K562 (cell line): Measurements from ENCODE around the gene MN1. TPM values are rescaled to one million over a fixed set of nuclear protein-coding genes. Genes with fewer than 3 reads are reported as not detected.
A peak's percentile ranks its signal among the peaks of the same experiment; 100 is the strongest.

ENCODE experiments used
- DDX20 ChIP-seq: fragments of 450-650 bp; IDR thresholded peaks from 2 replicates; pipeline ENCODE4 v1.6.1; 2016; ENCODE audit warnings: missing genetic modification characterization, low read depth, mild to moderate bottlenecking, missing compliant biosample characterization, moderate library complexity
- ELF1 ChIP-seq: fragments of 200-800 bp; sonication (Bioruptor generic); IDR thresholded peaks from 2 replicates; pipeline ENCODE4 v1.6.1; 2016; ENCODE audit warnings: missing genetic modification characterization, missing compliant biosample characterization
- HOXB6 ChIP-seq: fragments of 250-450 bp; sonication (Bioruptor Pico); IDR thresholded peaks from 2 replicates; pipeline ENCODE4 v1.5.1; 2022; ENCODE audit warnings: mild to moderate bottlenecking, borderline replicate concordance
- KLF16 ChIP-seq: IDR thresholded peaks from 2 replicates; pipeline ENCODE4 v1.6.1; 2016; ENCODE audit warnings: antibody characterized with exemption
- MAZ ChIP-seq, 2 experiments: fragments of 450-650 bp in 1 of 2; sonication (generic) in 1 of 2; formaldehyde crosslinking; IDR thresholded peaks in 1 of 2; conservative IDR thresholded peaks in 1 of 2; 2 replicates each; pipeline versions ENCODE4 v1.4.0 to v1.5.0; 2020; ENCODE audit warnings: mild to moderate bottlenecking in 1 of 2, missing genetic modification reagents in 1 of 2
- NONO ChIP-seq, 2 experiments: fragments of 200-400 bp in 1 of 2; fragments of 450-650 bp in 1 of 2; formaldehyde crosslinking in 1 of 2; IDR thresholded peaks; 2 replicates each; pipeline ENCODE4 v1.6.1; 2017; ENCODE audit warnings: low read depth in 2 of 2, mild to moderate bottlenecking in 2 of 2, moderate library complexity in 2 of 2, low read length in 1 of 2
- POLR2G ChIP-seq: fragments of 200-400 bp; formaldehyde crosslinking; IDR thresholded peaks from 2 replicates; pipeline ENCODE4 v1.6.1; 2017; ENCODE audit warnings: low read depth, mild to moderate bottlenecking, antibody characterized with exemption, low read length, moderate library complexity
- TAF15 ChIP-seq: fragments of 200-400 bp; formaldehyde crosslinking; IDR thresholded peaks from 2 replicates; pipeline ENCODE4 v1.6.1; 2017; ENCODE audit warnings: mild to moderate bottlenecking, low read depth, low read length, moderate library complexity
- TAF9B ChIP-seq: fragments of 450-650 bp; IDR thresholded peaks from 2 replicates; pipeline ENCODE4 v1.6.1; 2018; ENCODE audit warnings: mild to moderate bottlenecking; ENCODE audit not compliant: partially characterized antibody
- ZNF431 ChIP-seq: sonication (generic); formaldehyde crosslinking; IDR thresholded peaks from 2 replicates; pipeline ENCODE4 v1.8.0; 2022; ENCODE audit warnings: mild to moderate bottlenecking, missing genetic modification reagents
- polyA plus RNA-seq, 8 experiments: library from polyadenylated mRNA; depleted of rRNA in 4 of 8; stranded (reverse) in 5 of 8; unstranded in 3 of 8; fragments of >200 nt; fragmentation: Nextera tagmentation in 2 of 8; fragmentation: Illumina TruSeq in 1 of 8; extraction: Ambion mirVana in 2 of 8; extraction: Trizol in 1 of 8; gene quantifications; 2 replicates each; pipeline versions ENCODE4 v1.2.1 to v1.2.3, GENCODE V29; 2011 to 2014; ENCODE audit warnings: inconsistent platforms in 1 of 8, missing spikeins in 1 of 8
- total RNA-seq, 7 experiments: library from RNA; depleted of rRNA in 6 of 7; stranded (reverse); fragments of >200 nt in 6 of 7; fragmentation: Illumina TruSeq in 2 of 7; extraction: Trizol in 2 of 7; gene quantifications; 2 replicates each; pipeline versions ENCODE4 v1.2.1 to v1.2.3, GENCODE V29; 2011 to 2021; ENCODE audit warnings: low replicate concordance in 1 of 7
- TF ChIP-seq, protein P1 (sequence below): fragments of 250-450 bp; sonication (Bioruptor Pico); IDR thresholded peaks from 2 replicates; pipeline ENCODE4 v1.5.0; 2021; ENCODE audit warnings: mild to moderate bottlenecking, moderate library complexity
- TF ChIP-seq, protein P2 (sequence below): fragments of 450-650 bp; conservative IDR thresholded peaks from 2 replicates; pipeline ENCODE4 v1.6.1; 2016; ENCODE audit warnings: missing genetic modification characterization, low read depth, mild to moderate bottlenecking, control low read depth, missing compliant biosample characterization
- TF ChIP-seq, protein P3 (sequence below): fragments of 250-450 bp; sonication (Bioruptor Pico); IDR thresholded peaks from 2 replicates; pipeline ENCODE4 v1.5.0; 2021

The MN1 gene
- total and polyA plus RNA-seq, 9 of the 15 experiments (the other 6 are each of a cell fraction or from before 2014, with no cell fraction given) = under 0.01 to 0.05 (median 0.03) TPM; not detected in 5

DNA sequence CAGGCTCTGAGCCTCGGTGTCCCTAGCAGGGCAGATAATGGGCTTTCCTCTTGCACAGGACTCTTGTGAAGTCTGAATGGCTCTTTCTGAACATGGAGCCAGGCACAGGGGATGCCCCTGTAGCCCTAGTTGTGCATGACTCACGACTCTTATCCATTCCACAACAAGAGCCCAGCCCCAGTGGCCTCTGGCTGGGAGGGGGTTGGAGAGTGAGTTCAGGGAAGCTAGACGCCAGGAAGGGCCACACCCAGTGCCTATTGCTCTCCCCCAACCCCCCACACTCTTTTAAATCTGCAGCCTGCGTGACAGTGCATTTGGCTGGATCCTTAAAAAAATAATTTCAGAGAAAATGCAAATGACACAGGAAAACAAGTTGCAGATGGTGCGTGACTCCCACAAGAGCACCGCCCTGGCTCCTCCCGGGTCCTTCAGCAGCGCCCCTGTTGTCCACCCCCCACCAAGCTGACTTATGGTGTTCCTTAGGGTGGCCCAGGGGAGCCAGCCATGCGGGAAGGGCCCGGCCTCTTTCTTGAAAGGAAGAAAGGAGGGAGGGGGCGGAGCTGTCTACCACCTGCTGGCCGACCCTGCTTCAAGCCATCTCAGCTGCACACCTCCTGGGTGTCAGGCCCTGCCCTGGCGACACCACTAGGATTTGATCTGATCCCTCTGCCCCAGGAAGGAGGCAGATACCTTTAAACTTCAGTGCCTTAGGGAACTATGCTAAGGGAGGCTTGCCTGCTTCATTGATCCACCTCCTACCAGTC is 74.7 kb downstream of the MN1 start (continued):
- TF ChIP-seq, protein P1, sequence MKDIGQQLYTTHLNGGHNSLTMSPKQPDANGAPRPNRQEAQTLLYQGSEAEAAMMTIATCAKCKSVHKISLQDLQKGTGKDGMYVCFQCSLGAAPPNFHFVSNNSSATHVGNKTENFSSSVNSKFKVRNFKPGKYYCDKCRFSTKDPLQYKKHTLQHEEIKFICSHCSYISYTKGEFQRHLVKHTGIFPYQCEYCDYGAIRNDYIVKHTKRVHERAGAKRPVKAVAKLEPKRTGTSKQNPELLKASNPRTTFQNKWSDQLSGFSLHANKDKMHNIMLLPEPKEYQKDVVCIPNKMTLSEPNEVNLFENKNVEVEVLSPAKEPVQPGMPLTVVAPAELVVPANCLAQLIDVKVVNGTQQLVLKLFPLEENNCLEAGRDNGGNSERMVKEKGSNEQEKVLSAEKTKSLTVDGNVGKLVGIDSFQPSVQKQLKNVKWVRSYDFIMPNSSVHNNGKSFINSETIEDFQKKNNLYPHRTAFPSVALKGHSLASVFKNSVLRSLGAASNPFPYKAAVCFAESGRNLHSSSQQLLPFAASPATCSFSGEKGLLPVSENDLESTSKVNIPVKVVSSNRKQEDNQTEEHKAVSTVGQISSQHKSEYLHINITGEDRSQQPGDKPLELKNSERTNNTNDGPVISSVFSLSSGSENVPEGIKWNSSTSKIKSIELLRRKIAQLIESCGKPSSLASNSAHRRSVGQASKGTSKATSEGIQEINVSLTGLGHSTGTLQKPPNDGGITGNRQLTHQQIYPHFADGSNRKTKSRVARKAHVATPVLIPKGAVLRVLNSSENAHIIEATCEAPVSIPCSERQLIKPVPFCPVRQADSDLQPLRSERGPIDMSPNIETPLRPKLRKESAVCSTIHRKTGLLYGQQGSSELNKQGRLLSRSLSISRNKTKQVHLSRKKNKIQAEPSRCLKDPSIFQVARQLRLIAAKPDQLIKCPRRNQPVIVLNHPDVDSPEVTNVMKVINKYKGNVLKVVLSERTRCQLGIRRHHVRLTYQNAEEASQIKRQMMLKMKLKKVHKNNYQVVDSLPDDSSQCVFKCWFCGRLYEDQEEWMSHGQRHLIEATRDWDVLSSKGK (CRISPR knock-in tag) = no peak
- 0 out of 2 replicates have a peak, but pooled peaks have one; percentile 14 for TF ChIP-seq ELF1 (tag)
- TF ChIP-seq HOXB6 (CRISPR knock-in tag) = no peak
- peak; percentile 36 for TF ChIP-seq TAF9B
- no peak for TF ChIP-seq TAF15
- TF ChIP-seq, protein P2, sequence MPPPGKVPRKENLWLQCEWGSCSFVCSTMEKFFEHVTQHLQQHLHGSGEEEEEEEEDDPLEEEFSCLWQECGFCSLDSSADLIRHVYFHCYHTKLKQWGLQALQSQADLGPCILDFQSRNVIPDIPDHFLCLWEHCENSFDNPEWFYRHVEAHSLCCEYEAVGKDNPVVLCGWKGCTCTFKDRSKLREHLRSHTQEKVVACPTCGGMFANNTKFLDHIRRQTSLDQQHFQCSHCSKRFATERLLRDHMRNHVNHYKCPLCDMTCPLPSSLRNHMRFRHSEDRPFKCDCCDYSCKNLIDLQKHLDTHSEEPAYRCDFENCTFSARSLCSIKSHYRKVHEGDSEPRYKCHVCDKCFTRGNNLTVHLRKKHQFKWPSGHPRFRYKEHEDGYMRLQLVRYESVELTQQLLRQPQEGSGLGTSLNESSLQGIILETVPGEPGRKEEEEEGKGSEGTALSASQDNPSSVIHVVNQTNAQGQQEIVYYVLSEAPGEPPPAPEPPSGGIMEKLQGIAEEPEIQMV (tag) = 0 out of 2 replicates have a peak, but pooled peaks have one; percentile 18
- TF ChIP-seq POLR2G = peak; percentile 65
- TF ChIP-seq ZNF431 (CRISPR knock-in tag) = no peak
- TF ChIP-seq NONO (IDR thresholded peaks at IDR 0.05; ENCODE audit: low read depth in 2 of 2, low read length in 1 of 2) = peak in 1 of 2 experiments; percentile 33; a peak in 1 of 4 replicates
- peak in 1 of 2 experiments; percentile 83; a peak in 2 of 4 replicates for TF ChIP-seq MAZ (CRISPR knock-in tag; conservative IDR thresholded peaks at IDR 0.05 in 1 of 2, IDR thresholded peaks at IDR 0.05 in 1 of 2)
- no peak for TF ChIP-seq DDX20 (tag)
- TF ChIP-seq KLF16 = no peak
- TF ChIP-seq, protein P3, sequence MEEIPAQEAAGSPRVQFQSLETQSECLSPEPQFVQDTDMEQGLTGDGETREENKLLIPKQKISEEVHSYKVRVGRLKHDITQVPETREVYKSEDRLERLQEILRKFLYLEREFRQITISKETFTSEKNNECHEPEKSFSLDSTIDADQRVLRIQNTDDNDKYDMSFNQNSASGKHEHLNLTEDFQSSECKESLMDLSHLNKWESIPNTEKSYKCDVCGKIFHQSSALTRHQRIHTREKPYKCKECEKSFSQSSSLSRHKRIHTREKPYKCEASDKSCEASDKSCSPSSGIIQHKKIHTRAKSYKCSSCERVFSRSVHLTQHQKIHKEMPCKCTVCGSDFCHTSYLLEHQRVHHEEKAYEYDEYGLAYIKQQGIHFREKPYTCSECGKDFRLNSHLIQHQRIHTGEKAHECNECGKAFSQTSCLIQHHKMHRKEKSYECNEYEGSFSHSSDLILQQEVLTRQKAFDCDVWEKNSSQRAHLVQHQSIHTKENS = no peak
